PC-9 (cell line): ENCODE measurements around the gene CNTLN. TPM values are rescaled to one million over a fixed set of nuclear protein-coding genes. Genes with fewer than 3 reads are reported as not detected.
"Not testable (repeated sequence)": the region's sequence is repeated elsewhere in the genome, so short reads cannot be mapped to it uniquely, and the experiment has no call there.

ENCODE experiments used
- BruUV-seq: library from RNA; stranded (reverse); fragments of 400-500 nt; replicated peaks from 2 replicates; lab custom pipeline; 2021; lab: Mats Ljungman, UMichigan
- CTCF ChIA-PET: fragments of 300-600 bp; sonication (Branson Sonifier 250); formaldehyde crosslinking; loops from one replicate; lab custom pipeline; 2022; ENCODE audit warnings: antibody characterized with exemption; lab: Charles Lee
- POLR2A ChIA-PET: fragments of 300-600 bp; sonication (Branson Sonifier 250); formaldehyde crosslinking; loops from one replicate; lab custom pipeline; 2022; ENCODE audit warnings: antibody characterized with exemption; ENCODE audit not compliant: unreplicated experiment; lab: Charles Lee
- DNase-seq, 2 experiments: peaks; one replicate each; pipeline versions ENCODE4 v3.0.0 to v3.0.0-alpha.2; 2015 to 2022; ENCODE audit warnings: mixed read lengths in 1 of 2
- H2AFZ ChIP-seq: fragments of 200-600 bp; sonication (generic); 2 replicates; pipeline ENCODE4 v1.8.1; 2017; ENCODE audit warnings: antibody characterized with exemption
- H3F3A ChIP-seq: fragments of 200-600 bp; sonication (generic); 2 replicates; pipeline ENCODE4 v1.8.1; 2017; ENCODE audit warnings: antibody characterized with exemption, mild to moderate bottlenecking, low read depth; ENCODE audit not compliant: insufficient read depth
- H3K27ac ChIP-seq: fragments of 200-600 bp; sonication (generic); 2 replicates; pipeline ENCODE4 v1.6.1; 2016; ENCODE audit warnings: mixed run types
- H3K27me3 ChIP-seq: fragments of 200-600 bp; sonication (generic); 2 replicates; pipeline ENCODE4 v1.6.1; 2016; ENCODE audit warnings: low read depth, mixed run types; ENCODE audit not compliant: insufficient read depth
- H3K36me3 ChIP-seq: fragments of 200-600 bp; sonication (generic); 2 replicates; pipeline ENCODE4 v1.6.1; 2016; ENCODE audit warnings: low read depth, mixed run types
- H3K4me1 ChIP-seq: fragments of 200-600 bp; sonication (generic); replicated peaks from 2 replicates; pipeline ENCODE4 v1.6.1; 2016; ENCODE audit warnings: mixed run types; ENCODE audit not compliant: insufficient read depth
- H3K4me2 ChIP-seq: fragments of 200-600 bp; sonication (generic); 2 replicates; pipeline ENCODE4 v1.6.1; 2017; ENCODE audit warnings: mixed run types
- H3K4me3 ChIP-seq: fragments of 200-600 bp; sonication (generic); 2 replicates; pipeline ENCODE4 v1.6.1; 2016; ENCODE audit warnings: mixed run types
- H3K79me2 ChIP-seq: fragments of 200-600 bp; sonication (generic); 2 replicates; pipeline ENCODE4 v1.6.1; 2017; ENCODE audit warnings: low read depth, mixed run types
- H3K9me2 ChIP-seq: fragments of 200-600 bp; sonication (generic); 2 replicates; pipeline ENCODE4 v1.8.1; 2017; ENCODE audit warnings: mild to moderate bottlenecking; ENCODE audit not compliant: insufficient read depth
- H3K9me3 ChIP-seq: fragments of 200-600 bp; sonication (generic); 2 replicates; pipeline ENCODE4 v1.8.1; 2016; ENCODE audit warnings: low read depth; ENCODE audit not compliant: insufficient read depth
- H4K20me1 ChIP-seq: fragments of 200-600 bp; sonication (generic); 2 replicates; pipeline ENCODE4 v1.8.1; 2017; ENCODE audit not compliant: insufficient read depth
- EZH2 ChIP-seq: fragments of 200-600 bp; sonication (generic); IDR thresholded peaks from 2 replicates; pipeline ENCODE4 v1.8.0; 2017; ENCODE audit warnings: antibody characterized with exemption, low read depth
- intact Hi-C: fragments of 100-400 bp; cut with micrococcal nuclease; formaldehyde crosslinking; loops from one replicate; pipeline ENCODE4 v1.10.0; 2022; ENCODE audit not compliant: unreplicated experiment
- total RNA-seq: library from RNA; stranded (reverse); gene quantifications from 2 replicates; pipeline ENCODE4 v1.2.3, GENCODE V29; 2021
- TF ChIP-seq, protein P1 (sequence below): fragments of 200-600 bp; sonication (generic); conservative IDR thresholded peaks from 2 replicates; pipeline ENCODE4 v1.6.1; 2017; ENCODE audit warnings: mixed run types, antibody characterized with exemption, mild to moderate bottlenecking, moderate library complexity

The CNTLN gene
- total RNA-seq, 1 experiment from 2014 or later, result 3.6 TPM

DNA sequence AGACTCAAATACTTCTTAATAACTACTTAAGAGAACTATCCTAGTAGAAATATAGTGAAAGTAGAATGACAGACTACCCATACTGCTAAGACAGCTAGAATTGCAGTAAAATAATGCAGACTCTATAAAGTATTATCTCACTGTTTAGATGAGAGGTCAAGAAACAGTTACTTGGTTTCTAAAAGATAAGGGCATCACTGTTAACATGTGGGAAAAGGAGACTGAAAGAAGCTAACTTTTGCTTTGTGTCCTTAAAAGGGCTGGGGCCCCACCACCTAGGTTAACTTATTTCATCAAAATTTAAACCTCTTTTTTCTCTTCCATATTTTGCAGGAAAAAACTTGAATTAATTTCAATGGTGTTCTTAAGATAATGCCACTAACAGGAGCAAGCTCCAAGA lies 204.3 kb downstream of the CNTLN start:
- Histone ChIP-seq H4K20me1 (no peaks in the 10 kb centered on the region), H3K4me2 (no peak overlapping the region), H3F3A (no peaks in the 10 kb centered on the region), H3K79me2 (no peaks in the 10 kb centered on the region), H3K9me2 (no peaks in the 10 kb centered on the region), H3K27ac (no peak overlapping the region), H2AFZ (no peak overlapping the region), H3K36me3 (no peaks in the 10 kb centered on the region), H3K4me1 (no peaks in the 10 kb centered on the region), H3K4me3 (no peak overlapping the region), H3K9me3 (no peaks in the 10 kb centered on the region), H3K27me3 (no peaks in the 10 kb centered on the region)
- ChIA-PET CTCF (no interaction called here), POLR2A (no interaction called here)
- intact Hi-C loops, result no loop called here
- no peak for DNase-seq
- no TSS peak for BruUV-seq
- TF ChIP-seq EZH2, result no peak
- TF ChIP-seq, protein P1, sequence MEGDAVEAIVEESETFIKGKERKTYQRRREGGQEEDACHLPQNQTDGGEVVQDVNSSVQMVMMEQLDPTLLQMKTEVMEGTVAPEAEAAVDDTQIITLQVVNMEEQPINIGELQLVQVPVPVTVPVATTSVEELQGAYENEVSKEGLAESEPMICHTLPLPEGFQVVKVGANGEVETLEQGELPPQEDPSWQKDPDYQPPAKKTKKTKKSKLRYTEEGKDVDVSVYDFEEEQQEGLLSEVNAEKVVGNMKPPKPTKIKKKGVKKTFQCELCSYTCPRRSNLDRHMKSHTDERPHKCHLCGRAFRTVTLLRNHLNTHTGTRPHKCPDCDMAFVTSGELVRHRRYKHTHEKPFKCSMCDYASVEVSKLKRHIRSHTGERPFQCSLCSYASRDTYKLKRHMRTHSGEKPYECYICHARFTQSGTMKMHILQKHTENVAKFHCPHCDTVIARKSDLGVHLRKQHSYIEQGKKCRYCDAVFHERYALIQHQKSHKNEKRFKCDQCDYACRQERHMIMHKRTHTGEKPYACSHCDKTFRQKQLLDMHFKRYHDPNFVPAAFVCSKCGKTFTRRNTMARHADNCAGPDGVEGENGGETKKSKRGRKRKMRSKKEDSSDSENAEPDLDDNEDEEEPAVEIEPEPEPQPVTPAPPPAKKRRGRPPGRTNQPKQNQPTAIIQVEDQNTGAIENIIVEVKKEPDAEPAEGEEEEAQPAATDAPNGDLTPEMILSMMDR, result no peak

DNA sequence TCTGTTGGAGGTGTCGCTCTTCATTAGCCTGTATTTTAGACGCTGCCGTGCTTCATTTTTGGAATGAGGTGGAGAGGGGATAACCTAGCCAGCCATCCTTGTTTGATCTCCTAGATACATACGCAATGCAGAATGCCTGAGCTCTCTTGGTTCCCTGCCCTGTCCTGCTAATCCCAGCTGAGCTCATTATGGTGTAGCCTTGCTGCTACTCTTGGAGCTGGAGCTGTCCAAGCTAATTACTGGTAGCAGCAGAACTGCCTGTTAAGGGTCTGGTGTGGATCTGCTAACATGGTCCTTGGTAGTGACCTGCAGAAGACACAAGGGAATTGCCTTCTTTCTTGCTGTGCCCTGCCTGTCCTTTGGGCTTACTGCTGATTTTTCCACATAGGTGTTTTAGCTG lies 207.9 kb downstream of the CNTLN start:
- no TSS peak for BruUV-seq
- Histone ChIP-seq H3K9me2 (no peaks in the 10 kb centered on the region), H3K27me3 (no peaks in the 10 kb centered on the region), H2AFZ (no peak overlapping the region), H4K20me1 (no peaks in the 10 kb centered on the region), H3K27ac (no peak overlapping the region), H3F3A (no peaks in the 10 kb centered on the region), H3K4me2 (no peak overlapping the region), H3K4me1 (no peaks in the 10 kb centered on the region), H3K9me3 (no peaks in the 10 kb centered on the region), H3K36me3 (no peaks in the 10 kb centered on the region), H3K79me2 (no peaks in the 10 kb centered on the region), H3K4me3 (no peak overlapping the region)
- POLR2A ChIA-PET, result no interaction called here
- intact Hi-C loops, result no loop called here
- CTCF ChIA-PET, result no interaction called here
- TF ChIP-seq, protein P1, result no peak
- no peak for TF ChIP-seq EZH2
- DNase-seq, result no peak

DNA sequence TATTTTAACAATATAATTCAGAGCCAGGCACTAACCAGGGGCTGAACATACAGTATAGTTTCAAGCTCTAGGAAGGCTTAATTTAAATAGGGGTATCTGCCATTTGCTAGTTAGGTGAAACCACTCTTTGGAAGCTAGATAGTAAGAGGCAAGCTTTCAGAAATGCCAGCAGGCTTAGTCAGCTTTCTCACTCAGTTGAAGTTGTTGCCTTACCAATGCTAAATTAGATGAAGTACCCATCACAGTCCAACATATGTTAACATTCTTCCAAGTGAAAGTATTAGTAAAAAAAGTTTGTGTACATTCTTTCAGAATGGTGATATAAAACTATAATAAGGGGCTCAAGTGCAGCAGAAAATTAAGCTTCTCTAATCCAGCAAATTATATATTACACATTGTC lies 215.0 kb downstream of the CNTLN start:
- BruUV-seq, result no TSS peak
- POLR2A ChIA-PET, result no interaction called here
- TF ChIP-seq, protein P1, result no peak
- TF ChIP-seq EZH2, result no peak
- Histone ChIP-seq H3F3A (no peaks in the 10 kb centered on the region), H3K4me1 (no peaks in the 10 kb centered on the region), H3K4me3 (no peak overlapping the region), H3K79me2 (no peaks in the 10 kb centered on the region), H2AFZ (no peak overlapping the region), H3K9me3 (no peaks in the 10 kb centered on the region), H3K9me2 (no peaks in the 10 kb centered on the region), H3K36me3 (no peaks in the 10 kb centered on the region), H3K27me3 (no peaks in the 10 kb centered on the region), H3K4me2 (no peak overlapping the region), H4K20me1 (no peaks in the 10 kb centered on the region), H3K27ac (no peak overlapping the region)
- no peak for DNase-seq
- CTCF ChIA-PET, result no interaction called here
- intact Hi-C loops, result no loop called here

DNA sequence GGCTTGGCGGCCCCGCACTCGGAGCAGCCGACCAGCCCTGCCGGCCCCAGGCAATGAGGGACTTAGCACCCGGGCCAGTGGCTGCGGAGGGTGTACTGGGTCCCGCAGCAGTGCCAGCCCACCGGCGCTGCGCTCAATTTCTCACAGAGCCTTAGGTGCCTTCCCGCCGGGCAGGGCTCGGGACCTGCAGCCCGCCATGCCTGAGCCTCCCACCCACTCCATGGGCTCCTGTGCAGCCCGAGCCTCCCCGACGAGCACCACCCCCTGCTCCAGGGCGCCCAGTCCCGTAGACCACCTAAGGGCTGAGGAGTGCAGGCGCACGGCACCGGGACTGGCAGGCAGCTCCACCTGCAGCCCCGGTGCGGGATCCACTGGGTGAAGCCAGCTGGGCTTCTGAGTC lies 219.2 kb downstream of the CNTLN start:
- intact Hi-C loops, DNase-seq, H3K27me3 ChIP-seq, H3K79me2 ChIP-seq, POLR2A ChIA-PET, H3K4me2 ChIP-seq, H3K9me3 ChIP-seq, BruUV-seq, H3K36me3 ChIP-seq, H3K27ac ChIP-seq, H3K4me1 ChIP-seq, H3F3A ChIP-seq, H2AFZ ChIP-seq, H3K4me3 ChIP-seq, CTCF ChIA-PET, H3K9me2 ChIP-seq, H4K20me1 ChIP-seq: not testable (repeated sequence)
